ENCODE measurements around the gene TMEM51. TPM values are rescaled to one million over a fixed set of nuclear protein-coding genes. Genes with fewer than 3 reads are reported as not detected.

Gene TMEM51
- polyA plus RNA-seq, 1 donor from 2014 or later: 1.7 TPM

DNA sequence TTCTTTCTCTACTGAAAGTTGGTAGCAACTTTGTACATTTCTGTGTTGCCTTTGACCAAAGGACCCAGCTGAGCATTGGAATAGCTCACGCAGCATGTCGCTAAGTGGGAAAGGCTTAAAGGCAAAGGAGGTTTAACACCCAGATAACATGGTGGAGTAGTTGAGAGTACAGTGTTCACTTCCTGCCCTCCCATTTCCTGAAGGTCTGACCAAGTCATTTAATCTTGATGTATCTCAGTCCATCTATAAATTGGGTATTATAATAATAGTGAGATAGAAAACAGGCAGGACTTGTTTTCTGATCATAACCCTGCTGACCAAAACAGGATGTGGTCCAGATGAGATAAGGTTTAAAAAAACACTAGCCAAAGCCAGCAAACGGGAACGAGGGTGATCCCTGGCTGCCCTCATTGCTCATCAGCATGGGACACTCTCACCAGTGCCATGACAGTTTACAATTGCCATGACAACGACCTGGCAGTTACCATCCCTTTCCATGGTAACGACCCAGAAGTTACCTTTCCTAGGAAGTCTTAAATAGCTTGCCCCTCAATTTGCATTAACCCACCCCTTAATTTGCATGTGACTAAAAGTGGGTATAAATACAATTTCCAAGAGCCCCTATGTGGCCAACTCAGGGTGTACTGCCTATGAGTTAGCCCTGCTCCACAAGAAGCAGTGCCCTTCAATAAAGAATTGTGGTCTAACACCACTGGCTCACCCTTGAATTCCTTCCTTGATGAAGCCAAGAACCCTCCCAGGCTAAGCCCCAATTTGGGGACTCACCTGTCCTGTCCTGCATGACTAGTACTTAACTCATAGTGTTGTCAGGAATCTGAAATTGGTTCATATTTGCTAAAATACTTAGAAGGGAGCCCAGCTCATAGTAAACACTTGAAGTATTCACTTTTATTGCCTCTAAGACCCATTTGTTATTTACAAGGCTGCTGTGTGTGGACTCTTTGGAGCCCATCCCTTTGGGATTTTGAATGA is 65.0 kb downstream of the TMEM51 start:
- Histone ChIP-seq H3K27ac (ENCODE audit: low read length) (no peak overlapping the region), H3K4me2 (ENCODE audit: low read length) (no peak overlapping the region), H3K79me2 (replicated peaks; ENCODE audit: insufficient read depth, low read length) (no peaks in the 10 kb centered on the region), H3K27me3 (ENCODE audit: insufficient read depth, low read depth, low read length) (no peaks in the 10 kb centered on the region), H3F3A (ENCODE audit: insufficient read depth, low read length, poor library complexity, severe bottlenecking) (no peaks in the 10 kb centered on the region), H4K20me1 (ENCODE audit: insufficient read depth) (no peaks in the 10 kb centered on the region), H3K4me3 (ENCODE audit: low read length) (no peak overlapping the region), H3K9me3 (ENCODE audit: low read length) (no peaks in the 10 kb centered on the region), H3K36me3 (ENCODE audit: insufficient read depth, low read length) (no peaks in the 10 kb centered on the region), H2AFZ (ENCODE audit: low read depth, low read length) (no peak overlapping the region), H3K9me2 (ENCODE audit: insufficient read depth, low read length) (no peaks in the 10 kb centered on the region), H3K9ac (ENCODE audit: low read length) (no peak overlapping the region)
- TF ChIP-seq REST (IDR thresholded peaks at IDR 0.05; ENCODE audit: borderline replicate concordance): no peak
- TF ChIP-seq MXI1 (conservative IDR thresholded peaks at IDR 0.05; ENCODE audit: poor library complexity, severe bottlenecking): no peak
- TF ChIP-seq SMC3 (conservative IDR thresholded peaks at IDR 0.05; ENCODE audit: poor library complexity): no peak
- no peak for TF ChIP-seq EZH2 (IDR thresholded peaks at IDR 0.05; ENCODE audit: borderline replicate concordance, insufficient read depth, low read length, poor library complexity, severe bottlenecking)
- no peak for TF ChIP-seq TAF1 (IDR thresholded peaks at IDR 0.05; ENCODE audit: low read depth)
- no peak for TF ChIP-seq RAD21 (conservative IDR thresholded peaks at IDR 0.05)
- TF ChIP-seq, protein P1, sequence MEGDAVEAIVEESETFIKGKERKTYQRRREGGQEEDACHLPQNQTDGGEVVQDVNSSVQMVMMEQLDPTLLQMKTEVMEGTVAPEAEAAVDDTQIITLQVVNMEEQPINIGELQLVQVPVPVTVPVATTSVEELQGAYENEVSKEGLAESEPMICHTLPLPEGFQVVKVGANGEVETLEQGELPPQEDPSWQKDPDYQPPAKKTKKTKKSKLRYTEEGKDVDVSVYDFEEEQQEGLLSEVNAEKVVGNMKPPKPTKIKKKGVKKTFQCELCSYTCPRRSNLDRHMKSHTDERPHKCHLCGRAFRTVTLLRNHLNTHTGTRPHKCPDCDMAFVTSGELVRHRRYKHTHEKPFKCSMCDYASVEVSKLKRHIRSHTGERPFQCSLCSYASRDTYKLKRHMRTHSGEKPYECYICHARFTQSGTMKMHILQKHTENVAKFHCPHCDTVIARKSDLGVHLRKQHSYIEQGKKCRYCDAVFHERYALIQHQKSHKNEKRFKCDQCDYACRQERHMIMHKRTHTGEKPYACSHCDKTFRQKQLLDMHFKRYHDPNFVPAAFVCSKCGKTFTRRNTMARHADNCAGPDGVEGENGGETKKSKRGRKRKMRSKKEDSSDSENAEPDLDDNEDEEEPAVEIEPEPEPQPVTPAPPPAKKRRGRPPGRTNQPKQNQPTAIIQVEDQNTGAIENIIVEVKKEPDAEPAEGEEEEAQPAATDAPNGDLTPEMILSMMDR (IDR thresholded peaks at IDR 0.05; ENCODE audit: poor library complexity, severe bottlenecking): no peak

DNA sequence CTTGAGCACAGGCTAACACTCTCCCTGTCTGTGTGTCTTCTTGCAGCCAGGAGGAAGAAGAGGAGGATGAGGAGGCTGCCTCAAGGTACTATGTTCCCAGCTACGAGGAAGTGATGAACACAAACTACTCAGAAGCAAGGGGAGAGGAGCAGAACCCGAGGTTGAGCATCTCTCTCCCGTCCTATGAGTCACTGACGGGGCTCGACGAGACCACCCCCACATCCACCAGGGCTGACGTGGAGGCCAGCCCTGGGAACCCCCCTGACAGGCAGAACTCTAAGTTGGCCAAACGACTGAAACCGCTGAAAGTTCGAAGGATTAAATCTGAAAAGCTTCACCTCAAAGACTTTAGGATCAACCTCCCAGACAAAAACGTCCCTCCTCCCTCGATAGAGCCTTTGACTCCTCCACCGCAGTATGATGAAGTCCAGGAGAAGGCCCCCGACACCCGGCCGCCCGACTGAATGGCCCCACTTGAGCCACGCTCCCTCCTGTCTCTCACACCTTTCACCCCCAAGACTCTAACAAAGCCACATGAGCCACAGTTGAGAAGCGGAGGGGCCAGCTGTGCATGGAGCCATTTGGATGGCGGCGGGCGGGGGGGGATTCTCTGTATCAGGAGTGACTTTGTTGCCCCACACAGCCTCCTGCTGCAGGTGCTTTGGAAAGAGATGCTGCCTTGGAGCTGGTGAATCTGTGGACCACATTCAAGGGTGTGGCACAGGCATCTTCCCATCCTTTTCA is 65.9 kb downstream of the TMEM51 start:
- no peaks in the 10 kb centered on the region for H3F3A ChIP-seq (ENCODE audit: insufficient read depth, low read length, poor library complexity, severe bottlenecking)
- H3K9me2 ChIP-seq (ENCODE audit: insufficient read depth, low read length): no peaks in the 10 kb centered on the region
- TF ChIP-seq MXI1 (conservative IDR thresholded peaks at IDR 0.05; ENCODE audit: poor library complexity, severe bottlenecking): no peak
- TF ChIP-seq RAD21 (conservative IDR thresholded peaks at IDR 0.05): no peak
- TF ChIP-seq POLR2AphosphoS5 (IDR thresholded peaks at IDR 0.05): no peak
- no peak for TF ChIP-seq SMC3 (conservative IDR thresholded peaks at IDR 0.05; ENCODE audit: poor library complexity)
- H4K20me1 ChIP-seq (ENCODE audit: insufficient read depth): no peaks in the 10 kb centered on the region
- H2AFZ ChIP-seq (ENCODE audit: low read depth, low read length): no peak overlapping the region
- H3K9me3 ChIP-seq (ENCODE audit: low read length): no peaks in the 10 kb centered on the region
- no peaks in the 10 kb centered on the region for H3K36me3 ChIP-seq (ENCODE audit: insufficient read depth, low read length)
- H3K4me2 ChIP-seq (ENCODE audit: low read length): no peak overlapping the region
- H3K27ac ChIP-seq (ENCODE audit: low read length): no peak overlapping the region
- no peaks in the 10 kb centered on the region for H3K79me2 ChIP-seq (replicated peaks; ENCODE audit: insufficient read depth, low read length)
- no peaks in the 10 kb centered on the region for H3K27me3 ChIP-seq (ENCODE audit: insufficient read depth, low read depth, low read length)
- no peak overlapping the region for H3K4me3 ChIP-seq (ENCODE audit: low read length)
- H3K9ac ChIP-seq (ENCODE audit: low read length): no peak overlapping the region
